ENCODE measurements around the gene DNM1L.

GRCh38 chr12:32770141-32770540 is 91.0 kb downstream of the DNM1L start:
- TF ChIP-seq CTCF (IDR thresholded peaks at IDR 0.05; ENCODE audit: low read length) (no peak), EZH2 (IDR thresholded peaks at IDR 0.05; ENCODE audit: borderline replicate concordance, low read length) (no peak)
